ENCODE results near the gene RPA4.

Gene RPA4

GRCh38 chrX:96884027-96884426 lies 319 bp downstream of the RPA4 start:
- Histone ChIP-seq H3K9me3 (ENCODE audit: control insufficient read depth, low read length) (no peaks in the 10 kb centered on the region), H3K4me3 (ENCODE audit: low read length) (no peak overlapping the region), H3K36me3 (ENCODE audit: control insufficient read depth, insufficient read depth, low read length, severe bottlenecking) (no peaks in the 10 kb centered on the region), H3K27me3 (replicated peaks; ENCODE audit: control insufficient read depth, insufficient read depth, low read length) (no peaks in the 10 kb centered on the region), H3K9ac (ENCODE audit: low read length) (no peak overlapping the region), H3K4me1 (ENCODE audit: control insufficient read depth, insufficient read depth, low read length) (no peaks in the 10 kb centered on the region)
- DNase-seq (ENCODE audit: low read depth), result no peak

- H3K27me3 ChIP-seq (replicated peaks; ENCODE audit: control insufficient read depth, insufficient read depth, low read length), result no peaks in the 10 kb centered on the region
- DNase-seq (ENCODE audit: low read depth), result no peak
Measured at GRCh38 chrX:96889726-96890125, 6.0 kb downstream of the RPA4 start.

GRCh38 chrX:96906741-96907140 lies 23.0 kb downstream of the RPA4 start:
- Histone ChIP-seq H3K4me3 (ENCODE audit: low read length) (no peak overlapping the region), H3K27me3 (replicated peaks; ENCODE audit: control insufficient read depth, insufficient read depth, low read length) (no peaks in the 10 kb centered on the region), H3K9me3 (ENCODE audit: control insufficient read depth, low read length) (no peaks in the 10 kb centered on the region), H3K9ac (ENCODE audit: low read length) (no peak overlapping the region), H3K4me1 (ENCODE audit: control insufficient read depth, insufficient read depth, low read length) (peaks cover 8% of the 10 kb centered on the region), H3K36me3 (ENCODE audit: control insufficient read depth, insufficient read depth, low read length, severe bottlenecking) (no peaks in the 10 kb centered on the region)
- no peak for DNase-seq (ENCODE audit: low read depth)

More at GRCh38 chrX:96889726-96890125, 6.0 kb downstream of the RPA4 start:
- no peaks in the 10 kb centered on the region for H3K4me1 ChIP-seq (ENCODE audit: control insufficient read depth, insufficient read depth, low read length)
- no peak overlapping the region for H3K9ac ChIP-seq (ENCODE audit: low read length)
- no peak overlapping the region for H3K4me3 ChIP-seq (ENCODE audit: low read length)
- H3K36me3 ChIP-seq (ENCODE audit: control insufficient read depth, insufficient read depth, low read length, severe bottlenecking), result no peaks in the 10 kb centered on the region
- no peaks in the 10 kb centered on the region for H3K9me3 ChIP-seq (ENCODE audit: control insufficient read depth, low read length)

- Histone ChIP-seq H3K36me3 (ENCODE audit: control insufficient read depth, insufficient read depth, low read length, severe bottlenecking) (no peaks in the 10 kb centered on the region), H3K4me1 (ENCODE audit: control insufficient read depth, insufficient read depth, low read length) (peaks cover 8% of the 10 kb centered on the region), H3K4me3 (ENCODE audit: low read length) (no peak overlapping the region), H3K9me3 (ENCODE audit: control insufficient read depth, low read length) (no peaks in the 10 kb centered on the region), H3K9ac (ENCODE audit: low read length) (no peak overlapping the region), H3K27me3 (replicated peaks; ENCODE audit: control insufficient read depth, insufficient read depth, low read length) (no peaks in the 10 kb centered on the region)
- no peak for DNase-seq (ENCODE audit: low read depth)
Measured at GRCh38 chrX:96907516-96908272, 24.0 kb downstream of the RPA4 start.

GRCh38 chrX:96909291-96909690 lies 25.6 kb downstream of the RPA4 start:
- no peak for DNase-seq (ENCODE audit: low read depth)
- H3K36me3 ChIP-seq (ENCODE audit: control insufficient read depth, insufficient read depth, low read length, severe bottlenecking), result no peaks in the 10 kb centered on the region
- no peak overlapping the region for H3K9ac ChIP-seq (ENCODE audit: low read length)
- no peaks in the 10 kb centered on the region for H3K27me3 ChIP-seq (replicated peaks; ENCODE audit: control insufficient read depth, insufficient read depth, low read length)
- H3K9me3 ChIP-seq (ENCODE audit: control insufficient read depth, low read length), result no peaks in the 10 kb centered on the region
- no peak overlapping the region for H3K4me3 ChIP-seq (ENCODE audit: low read length)
- H3K4me1 ChIP-seq (ENCODE audit: control insufficient read depth, insufficient read depth, low read length), result peaks cover 8% of the 10 kb centered on the region

GRCh38 chrX:96918864-96919263 lies 35.2 kb downstream of the RPA4 start:
- Histone ChIP-seq H3K36me3 (ENCODE audit: control insufficient read depth, insufficient read depth, low read length, severe bottlenecking) (no peaks in the 10 kb centered on the region), H3K4me3 (ENCODE audit: low read length) (no peak overlapping the region), H3K27me3 (replicated peaks; ENCODE audit: control insufficient read depth, insufficient read depth, low read length) (no peaks in the 10 kb centered on the region), H3K9ac (ENCODE audit: low read length) (no peak overlapping the region), H3K9me3 (ENCODE audit: control insufficient read depth, low read length) (no peaks in the 10 kb centered on the region), H3K4me1 (ENCODE audit: control insufficient read depth, insufficient read depth, low read length) (no peaks in the 10 kb centered on the region)
- no peak for DNase-seq (ENCODE audit: low read depth)

GRCh38 chrX:96919672-96920071 lies 36.0 kb downstream of the RPA4 start:
- DNase-seq (ENCODE audit: low read depth), result no peak
- Histone ChIP-seq H3K4me3 (ENCODE audit: low read length) (no peak overlapping the region), H3K4me1 (ENCODE audit: control insufficient read depth, insufficient read depth, low read length) (no peaks in the 10 kb centered on the region), H3K36me3 (ENCODE audit: control insufficient read depth, insufficient read depth, low read length, severe bottlenecking) (no peaks in the 10 kb centered on the region), H3K9me3 (ENCODE audit: control insufficient read depth, low read length) (no peaks in the 10 kb centered on the region), H3K27me3 (replicated peaks; ENCODE audit: control insufficient read depth, insufficient read depth, low read length) (no peaks in the 10 kb centered on the region), H3K9ac (ENCODE audit: low read length) (no peak overlapping the region)

- Histone ChIP-seq H3K4me3 (ENCODE audit: low read length) (no peak overlapping the region), H3K27me3 (replicated peaks; ENCODE audit: control insufficient read depth, insufficient read depth, low read length) (no peaks in the 10 kb centered on the region), H3K4me1 (ENCODE audit: control insufficient read depth, insufficient read depth, low read length) (no peaks in the 10 kb centered on the region), H3K9ac (ENCODE audit: low read length) (no peak overlapping the region), H3K36me3 (ENCODE audit: control insufficient read depth, insufficient read depth, low read length, severe bottlenecking) (no peaks in the 10 kb centered on the region), H3K9me3 (ENCODE audit: control insufficient read depth, low read length) (no peaks in the 10 kb centered on the region)
- DNase-seq (ENCODE audit: low read depth), result no peak
Measured at GRCh38 chrX:96924581-96924980, 40.9 kb downstream of the RPA4 start.

GRCh38 chrX:96929036-96929435 lies 45.3 kb downstream of the RPA4 start:
- no peaks in the 10 kb centered on the region for H3K27me3 ChIP-seq (replicated peaks; ENCODE audit: control insufficient read depth, insufficient read depth, low read length)

More at GRCh38 chrX:96929036-96929435, 45.3 kb downstream of the RPA4 start:
- no peaks in the 10 kb centered on the region for H3K4me1 ChIP-seq (ENCODE audit: control insufficient read depth, insufficient read depth, low read length)
- DNase-seq (ENCODE audit: low read depth), result no peak
- no peaks in the 10 kb centered on the region for H3K9me3 ChIP-seq (ENCODE audit: control insufficient read depth, low read length)
- H3K36me3 ChIP-seq (ENCODE audit: control insufficient read depth, insufficient read depth, low read length, severe bottlenecking), result no peaks in the 10 kb centered on the region
- no peak overlapping the region for H3K4me3 ChIP-seq (ENCODE audit: low read length)
- no peak overlapping the region for H3K9ac ChIP-seq (ENCODE audit: low read length)
